GM12874 (cell line): ENCODE results near the gene NELFE.

Experiments
- CTCF ChIP-seq: IDR thresholded peaks from 2 replicates; pipeline ENCODE4 v1.5.1; 2011; ENCODE audit warnings: low read depth, mild to moderate bottlenecking, control low read depth, low read length, moderate library complexity; ENCODE audit not compliant: insufficient read depth

The NELFE gene

GRCh38 chr6:31907158-31907813, 51.5 kb downstream of the NELFE start:
- TF ChIP-seq CTCF = no peak

GRCh38 chr6:31906122-31906521, 52.6 kb downstream of the NELFE start:
- TF ChIP-seq CTCF = no peak

GRCh38 chr6:31905041-31905440, 53.7 kb downstream of the NELFE start:
- no peak for TF ChIP-seq CTCF

GRCh38 chr6:31903957-31904356, 54.8 kb downstream of the NELFE start:
- no peak for TF ChIP-seq CTCF
